Uterus (tissue), 2 donors: ENCODE measurements around the gene PIP5KL1.

ENCODE experiments used
- POLR2A ChIP-seq, 2 donors: fragments of 450-650 bp; IDR thresholded peaks; one replicate each; pipeline ENCODE4 v1.6.1; 2016; ENCODE audit warnings: antibody characterized with exemption in 2 of 2, mild to moderate bottlenecking in 1 of 2, moderate library complexity in 1 of 2
- TF ChIP-seq, protein P1 (sequence below), 4 experiments: fragments of 200-600 bp in 2 of 4; fragments of 450-650 bp in 2 of 4; sonication (generic) in 2 of 4; IDR thresholded peaks; one replicate each; pipeline ENCODE4 v1.5.1; 2016 to 2019; ENCODE audit warnings: antibody characterized with exemption in 4 of 4, mild to moderate bottlenecking in 2 of 4, moderate library complexity in 1 of 4

- TF ChIP-seq, protein P1, sequence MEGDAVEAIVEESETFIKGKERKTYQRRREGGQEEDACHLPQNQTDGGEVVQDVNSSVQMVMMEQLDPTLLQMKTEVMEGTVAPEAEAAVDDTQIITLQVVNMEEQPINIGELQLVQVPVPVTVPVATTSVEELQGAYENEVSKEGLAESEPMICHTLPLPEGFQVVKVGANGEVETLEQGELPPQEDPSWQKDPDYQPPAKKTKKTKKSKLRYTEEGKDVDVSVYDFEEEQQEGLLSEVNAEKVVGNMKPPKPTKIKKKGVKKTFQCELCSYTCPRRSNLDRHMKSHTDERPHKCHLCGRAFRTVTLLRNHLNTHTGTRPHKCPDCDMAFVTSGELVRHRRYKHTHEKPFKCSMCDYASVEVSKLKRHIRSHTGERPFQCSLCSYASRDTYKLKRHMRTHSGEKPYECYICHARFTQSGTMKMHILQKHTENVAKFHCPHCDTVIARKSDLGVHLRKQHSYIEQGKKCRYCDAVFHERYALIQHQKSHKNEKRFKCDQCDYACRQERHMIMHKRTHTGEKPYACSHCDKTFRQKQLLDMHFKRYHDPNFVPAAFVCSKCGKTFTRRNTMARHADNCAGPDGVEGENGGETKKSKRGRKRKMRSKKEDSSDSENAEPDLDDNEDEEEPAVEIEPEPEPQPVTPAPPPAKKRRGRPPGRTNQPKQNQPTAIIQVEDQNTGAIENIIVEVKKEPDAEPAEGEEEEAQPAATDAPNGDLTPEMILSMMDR (IDR thresholded peaks at IDR 0.05) = no peak
- no peak for TF ChIP-seq POLR2A (IDR thresholded peaks at IDR 0.05)
These were observed 57.3 kb downstream of the PIP5KL1 start for GRCh38 chr9:127873223-127873691.
